UCSD-AML1 (cell line): Measurements from ENCODE around the gene P2RX1.
A peak's percentile ranks its signal among the peaks of the same experiment; 100 is the strongest.
"Not testable (repeated sequence)": the region's sequence is repeated elsewhere in the genome, so short reads cannot be mapped to it uniquely, and the experiment has no call there.

Experiments
- DNase-seq: peaks from one replicate; lab custom pipeline; 2025; ENCODE audit not compliant: unreplicated experiment; lab: John Stamatoyannopoulos, UW

Gene P2RX1

GRCh38 chr17:3952186-3952585 lies 35.9 kb upstream of the P2RX1 start:
- no peak for DNase-seq

- no peak for DNase-seq
Measured at GRCh38 chr17:3951420-3951819, 35.2 kb upstream of the P2RX1 start.

GRCh38 chr17:3951003-3951402 lies 34.7 kb upstream of the P2RX1 start:
- DNase-seq = no peak

- DNase-seq = no peak
Measured at GRCh38 chr17:3950584-3950983, 34.3 kb upstream of the P2RX1 start.

- DNase-seq = no peak
Measured at GRCh38 chr17:3949418-3949817, 33.2 kb upstream of the P2RX1 start.

- not testable (repeated sequence) for DNase-seq
Measured at GRCh38 chr17:3948551-3948950, 32.3 kb upstream of the P2RX1 start.

- no peak for DNase-seq
Measured at GRCh38 chr17:3947318-3947810, 31.1 kb upstream of the P2RX1 start.

GRCh38 chr17:3946711-3947235 lies 30.5 kb upstream of the P2RX1 start:
- DNase-seq = no peak

- DNase-seq = no peak
Measured at GRCh38 chr17:3944485-3945388, 28.5 kb upstream of the P2RX1 start.

- DNase-seq = no peak
Measured at GRCh38 chr17:3943240-3943891, 27.1 kb upstream of the P2RX1 start.

GRCh38 chr17:3940965-3941698 lies 24.9 kb upstream of the P2RX1 start:
- DNase-seq = no peak

GRCh38 chr17:3937359-3937758 lies 21.1 kb upstream of the P2RX1 start:
- DNase-seq = no peak

GRCh38 chr17:3935825-3936355 lies 19.6 kb upstream of the P2RX1 start:
- no peak for DNase-seq

- peak; percentile 83 for DNase-seq
Measured at GRCh38 chr17:3935140-3935542, 18.9 kb upstream of the P2RX1 start.

- DNase-seq = no peak
Measured at GRCh38 chr17:3929764-3930163, 13.5 kb upstream of the P2RX1 start.

GRCh38 chr17:3929181-3929580 lies 12.9 kb upstream of the P2RX1 start:
- DNase-seq = no peak

GRCh38 chr17:3928406-3928805 lies 12.1 kb upstream of the P2RX1 start:
- no peak for DNase-seq

- no peak for DNase-seq
Measured at GRCh38 chr17:3927628-3928340, 11.5 kb upstream of the P2RX1 start.

GRCh38 chr17:3926860-3927627 lies 10.8 kb upstream of the P2RX1 start:
- DNase-seq = no peak
